Breast epithelium (tissue), 3 donors: ENCODE data around the gene PI16.

Source experiments
- CTCF ChIP-seq, 3 donors: fragments of 450-650 bp; IDR thresholded peaks; one replicate each; pipeline ENCODE4 v1.5.1; 2016 to 2017; ENCODE audit warnings: antibody characterized with exemption in 3 of 3, mild to moderate bottlenecking in 3 of 3, moderate library complexity in 3 of 3
- POLR2A ChIP-seq: fragments of 450-650 bp; IDR thresholded peaks from one replicate; pipeline ENCODE4 v1.6.1; 2016; ENCODE audit warnings: antibody characterized with exemption, mild to moderate bottlenecking, moderate library complexity

GRCh38 chr6:36920049-36920448, 34.5 kb upstream of the PI16 start:
- TF ChIP-seq CTCF (IDR thresholded peaks at IDR 0.05), result no peak
- no peak for TF ChIP-seq POLR2A
